Upper lobe of right lung (tissue), 1 donor: ENCODE measurements around the gene MYBPC3. TPM values are rescaled to one million over a fixed set of nuclear protein-coding genes. Genes with fewer than 3 reads are reported as not detected.

Experiments
- ATAC-seq: fragments of 200-7000 bp; cut with Tn5 transposase; one replicate; pipeline ENCODE4 v1.9.1; 2020; ENCODE audit warnings: mild to moderate bottlenecking, moderate library complexity
- DNase-seq: peaks from one replicate; pipeline ENCODE4 v3.0.0-alpha.2; 2020
- H3K27ac ChIP-seq: fragments of 200-600 bp; one replicate; pipeline ENCODE4 v1.8.0; 2022
- H3K27me3 ChIP-seq: fragments of 200-600 bp; one replicate; pipeline ENCODE4 v1.8.0; 2022; ENCODE audit warnings: mild to moderate bottlenecking
- H3K36me3 ChIP-seq: fragments of 200-600 bp; one replicate; pipeline ENCODE4 v1.8.0; 2022
- H3K4me1 ChIP-seq: fragments of 200-600 bp; one replicate; pipeline ENCODE4 v1.8.0; 2022
- H3K4me3 ChIP-seq: fragments of 200-600 bp; one replicate; pipeline ENCODE4 v1.8.0; 2022; ENCODE audit warnings: mild to moderate bottlenecking
- H3K9me3 ChIP-seq: fragments of 200-600 bp; one replicate; pipeline ENCODE4 v1.8.0; 2022
- CTCF ChIP-seq: fragments of 200-600 bp; IDR thresholded peaks from one replicate; pipeline ENCODE4 v1.8.0; 2022; ENCODE audit warnings: antibody characterized with exemption
- intact Hi-C: fragments of 100-400 bp; cut with DNase I; formaldehyde crosslinking; loops from one replicate; pipeline ENCODE4 v1.11.0; 2022
- total RNA-seq: library from RNA; stranded (reverse); fragmentation: NEBNext Ultra II Directional; extraction: Animal tissue kit (Norgen Biotek cat#: 25700); gene quantifications from one replicate; pipeline ENCODE4 v1.2.1, GENCODE V29; 2021
- donor health status: DM: no; HTN: yes; CAD: no; lungs with severe emphysema.

Gene MYBPC3
- total RNA-seq, 1 donor from 2014 or later, result 0.96 TPM

DNA sequence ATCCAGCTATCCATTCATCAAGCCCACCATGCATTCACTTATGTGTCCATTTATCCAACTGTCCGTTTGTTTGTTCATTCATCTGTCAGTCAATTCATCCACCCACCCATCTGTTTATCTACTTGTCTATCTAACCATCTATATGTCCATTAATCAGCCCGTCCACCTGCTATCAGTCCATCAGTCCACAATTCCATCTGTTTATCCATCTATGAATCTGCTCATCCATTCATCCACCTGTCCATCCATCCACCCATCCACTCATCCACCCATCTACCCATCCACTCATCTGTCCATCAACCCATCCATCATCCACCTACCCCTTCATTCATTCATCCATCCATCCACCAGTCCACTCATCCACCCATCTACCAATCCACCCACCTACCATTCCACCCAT lies 26.8 kb upstream of the MYBPC3 start:
- intact Hi-C loops, result no loop called here
- no peak for TF ChIP-seq CTCF
- Histone ChIP-seq H3K27me3 (no peaks in the 10 kb centered on the region), H3K36me3 (no peaks in the 10 kb centered on the region), H3K4me1 (peaks cover 11% of the 10 kb centered on the region), H3K9me3 (no peaks in the 10 kb centered on the region), H3K27ac (peak overlapping the region; percentile 84), H3K4me3 (no peak overlapping the region)
- ATAC-seq, result no peak
- no peak for DNase-seq

DNA sequence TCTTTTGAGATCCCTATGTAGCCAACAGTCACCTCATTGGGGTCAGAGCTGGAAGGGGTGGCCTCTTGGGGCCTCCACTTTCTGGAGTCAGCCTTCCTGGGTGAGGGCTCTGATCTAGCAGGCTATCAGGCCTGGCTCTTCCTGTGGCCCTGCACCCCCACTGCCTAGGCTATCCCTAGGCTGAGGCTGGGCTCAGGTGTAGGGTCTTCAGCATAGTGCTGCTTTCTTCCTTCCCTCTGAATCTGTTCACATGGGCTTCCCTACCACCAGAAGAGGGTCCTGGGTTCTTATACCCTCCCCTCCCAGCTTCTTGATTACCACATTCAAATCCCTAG lies 26.3 kb upstream of the MYBPC3 start:
- ATAC-seq (no peak), DNase-seq (no peak)
- intact Hi-C loops, result no loop called here
- peak overlapping the region; percentile 84 for H3K27ac ChIP-seq
- H3K4me1 ChIP-seq, result peaks cover 11% of the 10 kb centered on the region
- H3K36me3 ChIP-seq, result no peaks in the 10 kb centered on the region
- H3K9me3 ChIP-seq, result no peaks in the 10 kb centered on the region
- no peaks in the 10 kb centered on the region for H3K27me3 ChIP-seq
- no peak overlapping the region for H3K4me3 ChIP-seq
- no peak for TF ChIP-seq CTCF

DNA sequence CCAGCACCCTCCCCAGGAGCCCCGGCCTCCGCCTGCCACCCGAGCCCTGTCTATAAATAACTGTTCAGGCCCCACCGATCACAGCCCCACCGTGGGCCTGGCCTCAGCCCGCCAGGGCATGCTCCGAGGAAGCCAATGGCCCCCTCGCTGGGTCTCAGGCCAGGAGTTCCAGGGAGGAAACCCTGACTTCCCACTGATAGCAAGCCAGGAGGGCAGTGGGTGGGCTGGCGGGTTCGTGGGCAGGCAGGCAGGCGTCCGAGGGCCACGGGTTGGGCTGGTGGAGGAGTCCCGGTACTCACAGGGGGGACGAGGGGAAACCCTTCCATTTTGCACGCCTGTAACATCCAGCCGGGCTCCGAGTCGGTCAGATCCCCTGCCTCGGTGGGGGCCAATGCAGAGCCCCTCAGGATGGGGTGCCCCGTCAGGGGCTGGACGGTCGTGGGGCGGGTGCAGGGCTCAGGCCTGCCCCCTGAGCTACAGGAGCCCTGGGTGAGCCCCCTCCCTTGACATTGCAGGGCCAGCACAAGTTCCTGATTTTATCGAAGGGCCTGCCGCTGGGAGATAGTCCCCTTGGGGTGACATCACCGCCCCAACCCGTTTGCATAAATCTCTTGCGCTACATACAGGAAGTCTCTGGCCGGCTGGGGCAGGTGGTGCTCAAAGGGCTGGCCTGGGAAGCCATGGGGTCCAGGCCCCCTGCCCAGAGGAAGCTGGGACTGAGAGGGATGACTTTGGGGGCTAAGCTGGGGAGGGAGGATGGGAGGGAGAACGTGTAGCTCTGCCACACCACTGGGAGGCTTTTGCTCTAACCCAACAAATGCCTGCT lies 25.7 kb upstream of the MYBPC3 start, which contains the start of gene SPI1:
SPI1 (minus strand) TSS at position 538 of the 826 bp plus-strand sequence; CDS start at position 344, 194 bp downstream.
- ATAC-seq (peak; percentile 70), DNase-seq (peak; percentile 86)
- Histone ChIP-seq H3K27ac (peak within 1 kb of the TSS; percentile 84), H3K27me3 (no peaks in the 10 kb centered on the region), H3K9me3 (no peaks in the 10 kb centered on the region), H3K36me3 (no peaks in the 10 kb centered on the region), H3K4me1 (peaks cover 11% of the 10 kb centered on the region), H3K4me3 (peak within 1 kb of the TSS; percentile 53)
- TF ChIP-seq CTCF, result no peak
- intact Hi-C loops, result no loop called here

DNA sequence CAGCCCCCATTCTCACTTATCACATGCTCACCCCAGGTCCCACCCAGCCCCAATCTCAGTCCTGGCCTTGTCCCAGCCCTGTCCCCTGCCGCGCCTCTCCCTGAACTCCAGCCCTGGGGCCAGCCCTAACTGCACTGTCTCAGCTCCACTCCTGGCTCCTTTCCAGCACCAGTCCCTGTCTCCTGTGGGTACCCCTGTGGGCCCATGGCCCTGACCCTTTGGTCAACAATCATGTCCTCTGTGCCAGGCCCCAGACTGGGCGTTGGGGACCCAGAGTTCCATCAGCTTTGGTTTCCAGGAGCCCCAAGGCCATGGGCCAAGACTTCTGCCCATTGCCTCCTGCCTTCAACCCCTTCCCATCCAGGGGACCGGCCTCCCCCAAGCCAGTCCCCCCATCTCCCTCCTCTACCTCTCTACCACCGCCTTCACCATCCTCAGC lies 25.1 kb upstream of the MYBPC3 start:
- DNase-seq, result peak; percentile 72
- intact Hi-C loops, result no loop called here
- no peaks in the 10 kb centered on the region for H3K27me3 ChIP-seq
- H3K4me3 ChIP-seq, result peak overlapping the region; percentile 53
- H3K27ac ChIP-seq, result peak overlapping the region; percentile 84
- peaks cover 8% of the 10 kb centered on the region for H3K4me1 ChIP-seq
- no peaks in the 10 kb centered on the region for H3K9me3 ChIP-seq
- ATAC-seq, result peak; percentile 30
- no peaks in the 10 kb centered on the region for H3K36me3 ChIP-seq
- no peak for TF ChIP-seq CTCF

DNA sequence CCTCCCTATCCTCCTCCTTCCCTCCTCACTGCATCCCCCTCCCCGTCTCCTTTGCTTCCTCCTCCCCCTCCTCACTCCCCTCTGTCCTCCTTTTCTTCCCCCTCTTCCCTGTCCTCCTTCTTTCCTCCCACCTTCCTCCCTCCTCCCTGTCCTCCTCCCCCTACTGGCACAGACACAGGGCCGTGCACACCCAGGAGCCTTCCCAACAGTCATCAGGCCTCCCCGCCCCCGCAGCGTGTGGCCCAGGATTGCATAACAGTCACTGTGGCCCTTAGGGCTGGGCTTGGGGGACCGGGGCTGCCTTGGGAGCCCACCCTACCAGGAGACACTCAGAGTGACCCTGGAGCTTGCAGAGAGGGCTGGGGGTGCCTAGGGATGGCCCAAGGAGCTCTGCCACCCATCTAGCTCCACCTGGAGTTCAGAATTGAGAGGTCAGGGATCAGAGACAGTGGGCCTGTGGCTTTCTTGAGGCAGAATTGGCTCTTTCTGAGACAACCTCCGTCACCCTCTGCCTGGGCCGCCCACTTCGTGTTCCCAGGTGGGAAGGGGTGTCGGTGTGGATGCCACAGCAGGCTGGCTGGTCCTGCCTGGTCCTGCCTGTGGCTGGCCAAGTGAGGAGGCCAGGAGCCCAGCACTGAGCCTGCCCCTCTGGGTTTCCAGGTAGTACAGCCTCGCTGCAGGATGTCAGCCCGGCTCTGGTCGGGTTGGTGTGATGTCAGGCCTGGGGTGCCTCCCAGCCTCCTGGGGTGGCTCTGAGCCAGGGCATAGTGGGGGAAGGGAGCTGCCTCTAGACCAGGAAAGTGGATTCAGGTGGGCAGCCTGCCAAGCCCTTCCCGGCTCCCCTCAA lies 24.2 kb upstream of the MYBPC3 start:
- H3K4me3 ChIP-seq, result peak overlapping the region; percentile 53
- ATAC-seq, result peak; percentile 69
- intact Hi-C loops, result no loop called here

More for the DNA sequence above, 24.2 kb upstream of the MYBPC3 start:
- TF ChIP-seq CTCF, result no peak
- H3K27ac ChIP-seq, result peak overlapping the region; percentile 84
- H3K36me3 ChIP-seq, result no peaks in the 10 kb centered on the region
- no peaks in the 10 kb centered on the region for H3K9me3 ChIP-seq
- H3K27me3 ChIP-seq, result no peaks in the 10 kb centered on the region
- DNase-seq, result peak; percentile 87
- H3K4me1 ChIP-seq, result peaks cover 7% of the 10 kb centered on the region
